Colonic mucosa (tissue), 4 donors: ENCODE measurements around the gene GAS7. TPM values are rescaled to one million over a fixed set of nuclear protein-coding genes. Genes with fewer than 3 reads are reported as not detected.
"Not testable (repeated sequence)": the region's sequence is repeated elsewhere in the genome, so short reads cannot be mapped to it uniquely, and the experiment has no call there.

Experiments used
- DNase-seq: peaks from one replicate; pipeline ENCODE4 v3.0.0-alpha.2; 2020
- H3K27ac ChIP-seq: fragments of 200-600 bp; one replicate; pipeline ENCODE4 v1.8.0; 2021
- H3K27me3 ChIP-seq: fragments of 200-600 bp; one replicate; pipeline ENCODE4 v1.8.0; 2021
- H3K36me3 ChIP-seq: fragments of 200-600 bp; one replicate; pipeline ENCODE4 v1.8.0; 2021
- H3K4me1 ChIP-seq: fragments of 200-600 bp; one replicate; pipeline ENCODE4 v1.8.0; 2021; ENCODE audit warnings: mild to moderate bottlenecking
- H3K4me3 ChIP-seq: fragments of 200-600 bp; one replicate; pipeline ENCODE4 v1.8.0; 2021
- H3K9ac ChIP-seq, 2 donors: one replicate each; pipeline ENCODE4 v1.7.0; 2013; ENCODE audit warnings: control low read depth in 2 of 2, low read depth in 2 of 2, low read length in 2 of 2
- H3K9me3 ChIP-seq: fragments of 200-600 bp; one replicate; pipeline ENCODE4 v1.8.0; 2021
- intact Hi-C: fragments of 100-400 bp; cut with DNase I; formaldehyde crosslinking; loops from one replicate; pipeline ENCODE4 v1.14.1; 2022
- total RNA-seq, 2 donors: library from RNA; stranded (reverse); fragmentation: NEBNext Ultra II Directional in 1 of 2; extraction: Animal tissue kit (Norgen Biotek cat#: 25700) in 1 of 2; gene quantifications; one replicate each; pipeline ENCODE4 v1.2.1, GENCODE V29; 2021
- TF ChIP-seq, protein P1 (sequence below): fragments of 200-600 bp; IDR thresholded peaks from one replicate; pipeline ENCODE4 v1.8.0; 2022; ENCODE audit warnings: antibody characterized with exemption, mild to moderate bottlenecking
- donor health status: healthy.
- donor health status: DM: no; HTN: no; CAD: no.
- donor health status: DM: no; HTN: no; CAD: no.

Gene GAS7
- total RNA-seq, 2 donors from 2014 or later: 4.7 to 17.0 TPM

DNA sequence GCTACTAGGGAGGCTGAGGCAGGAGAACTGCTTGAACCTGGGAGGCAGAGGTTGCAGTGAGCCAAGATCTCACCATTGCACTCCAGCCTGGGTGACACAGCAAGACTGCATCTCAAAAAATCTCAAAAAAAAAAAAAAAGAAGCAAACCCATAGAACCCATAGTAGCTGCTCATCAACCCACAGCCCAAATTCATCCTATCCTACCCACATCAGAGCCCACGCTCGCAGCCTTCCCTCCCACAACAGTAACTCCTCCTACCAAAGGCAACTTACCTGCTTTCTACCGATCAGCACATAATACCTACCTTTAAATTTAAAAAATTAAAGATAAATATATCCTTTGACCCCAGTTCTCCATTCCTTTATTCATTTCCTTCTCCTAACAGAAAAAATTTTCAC lies 94.7 kb downstream of the GAS7 start:
- Histone ChIP-seq H3K36me3 (no peaks in the 10 kb centered on the region), H3K4me1 (no peaks in the 10 kb centered on the region), H3K27me3 (no peaks in the 10 kb centered on the region), H3K9ac (no peak overlapping the region), H3K4me3 (no peak overlapping the region), H3K27ac (no peak overlapping the region), H3K9me3 (no peaks in the 10 kb centered on the region)
- TF ChIP-seq, protein P1, sequence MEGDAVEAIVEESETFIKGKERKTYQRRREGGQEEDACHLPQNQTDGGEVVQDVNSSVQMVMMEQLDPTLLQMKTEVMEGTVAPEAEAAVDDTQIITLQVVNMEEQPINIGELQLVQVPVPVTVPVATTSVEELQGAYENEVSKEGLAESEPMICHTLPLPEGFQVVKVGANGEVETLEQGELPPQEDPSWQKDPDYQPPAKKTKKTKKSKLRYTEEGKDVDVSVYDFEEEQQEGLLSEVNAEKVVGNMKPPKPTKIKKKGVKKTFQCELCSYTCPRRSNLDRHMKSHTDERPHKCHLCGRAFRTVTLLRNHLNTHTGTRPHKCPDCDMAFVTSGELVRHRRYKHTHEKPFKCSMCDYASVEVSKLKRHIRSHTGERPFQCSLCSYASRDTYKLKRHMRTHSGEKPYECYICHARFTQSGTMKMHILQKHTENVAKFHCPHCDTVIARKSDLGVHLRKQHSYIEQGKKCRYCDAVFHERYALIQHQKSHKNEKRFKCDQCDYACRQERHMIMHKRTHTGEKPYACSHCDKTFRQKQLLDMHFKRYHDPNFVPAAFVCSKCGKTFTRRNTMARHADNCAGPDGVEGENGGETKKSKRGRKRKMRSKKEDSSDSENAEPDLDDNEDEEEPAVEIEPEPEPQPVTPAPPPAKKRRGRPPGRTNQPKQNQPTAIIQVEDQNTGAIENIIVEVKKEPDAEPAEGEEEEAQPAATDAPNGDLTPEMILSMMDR: no peak
- intact Hi-C loops: no loop called here
- DNase-seq: no peak

DNA sequence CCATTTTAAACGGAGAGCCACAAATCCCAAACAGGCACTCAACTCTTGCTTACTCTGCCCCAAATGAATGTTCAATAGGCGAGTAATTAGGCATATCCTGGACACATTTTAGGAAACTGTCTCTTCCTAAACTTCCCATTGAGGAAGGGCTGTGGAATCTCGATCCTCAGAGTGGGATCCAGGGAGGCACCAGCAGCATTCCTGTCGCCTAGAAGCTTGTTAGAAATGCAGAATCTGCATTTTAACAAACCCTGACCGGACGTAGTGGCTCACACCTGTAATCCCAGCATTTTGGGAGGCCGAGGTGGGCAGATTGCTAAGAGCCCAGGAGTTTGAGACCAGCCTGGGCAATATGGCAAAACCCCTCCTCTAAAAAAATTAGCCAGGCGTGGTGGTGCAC lies 95.6 kb downstream of the GAS7 start:
- DNase-seq: no peak
- intact Hi-C loops: no loop called here

GRCh38 chr17:10099051-10099571 lies 99.3 kb downstream of the GAS7 start:
- TF ChIP-seq, protein P1: no peak
- Histone ChIP-seq H3K36me3 (no peaks in the 10 kb centered on the region), H3K9me3 (no peaks in the 10 kb centered on the region), H3K4me3 (no peak overlapping the region), H3K27me3 (no peaks in the 10 kb centered on the region), H3K4me1 (no peaks in the 10 kb centered on the region), H3K9ac (no peak overlapping the region), H3K27ac (no peak overlapping the region)
- DNase-seq: no peak
- intact Hi-C loops: no loop called here

More for the DNA sequence above, 95.6 kb downstream of the GAS7 start:
- no peak overlapping the region for H3K4me3 ChIP-seq
- H3K27me3 ChIP-seq: no peaks in the 10 kb centered on the region
- H3K9me3 ChIP-seq: no peaks in the 10 kb centered on the region
- TF ChIP-seq, protein P1: no peak
- H3K4me1 ChIP-seq: no peaks in the 10 kb centered on the region
- H3K9ac ChIP-seq: no peak overlapping the region
- H3K36me3 ChIP-seq: no peaks in the 10 kb centered on the region
- no peak overlapping the region for H3K27ac ChIP-seq

- intact Hi-C loops: no loop called here
- H3K9ac ChIP-seq: no peak overlapping the region
- TF ChIP-seq, protein P1: no peak
- no peaks in the 10 kb centered on the region for H3K27me3 ChIP-seq
- H3K36me3 ChIP-seq: no peaks in the 10 kb centered on the region
- DNase-seq: no peak
- no peak overlapping the region for H3K4me3 ChIP-seq
- H3K27ac ChIP-seq: no peak overlapping the region
- H3K9me3 ChIP-seq: no peaks in the 10 kb centered on the region
- H3K4me1 ChIP-seq: no peaks in the 10 kb centered on the region
These were observed 101.8 kb downstream of the GAS7 start for GRCh38 chr17:10096596-10096995.

- H3K4me1 ChIP-seq, intact Hi-C loops, H3K27ac ChIP-seq, H3K4me3 ChIP-seq, H3K9ac ChIP-seq, H3K36me3 ChIP-seq, H3K27me3 ChIP-seq, H3K9me3 ChIP-seq, DNase-seq: not testable (repeated sequence)
These were observed 103.1 kb downstream of the GAS7 start for GRCh38 chr17:10095295-10095694.

- Histone ChIP-seq H3K27me3 (no peaks in the 10 kb centered on the region), H3K4me3 (no peak overlapping the region), H3K27ac (no peak overlapping the region), H3K4me1 (no peaks in the 10 kb centered on the region), H3K9ac (no peak overlapping the region), H3K9me3 (no peaks in the 10 kb centered on the region), H3K36me3 (no peaks in the 10 kb centered on the region)
- TF ChIP-seq, protein P1: no peak
- no peak for DNase-seq
- intact Hi-C loops: no loop called here
These were observed 103.6 kb downstream of the GAS7 start for GRCh38 chr17:10094797-10095196.
